GM12878 (cell line): ENCODE measurements around the gene MLLT3.

Source experiments
- BMI1 ChIP-seq: fragments of 450-650 bp; IDR thresholded peaks from 2 replicates; pipeline ENCODE4 v1.6.1; 2016; ENCODE audit warnings: mild to moderate bottlenecking, moderate library complexity, borderline replicate concordance
- BRCA1 ChIP-seq: IDR thresholded peaks from 2 replicates; pipeline ENCODE4 v1.6.1; 2011; ENCODE audit warnings: low read depth, low read length, improper control_type of control experiment
- CHD4 ChIP-seq: fragments of 200-600 bp; sonication (generic); IDR thresholded peaks from 2 replicates; pipeline ENCODE4 v1.6.1; 2016; ENCODE audit warnings: mild to moderate bottlenecking
- CTCF ChIP-seq, 3 experiments: IDR thresholded peaks in 2 of 3; conservative IDR thresholded peaks in 1 of 3; 2 replicates each; pipeline ENCODE4 v1.5.1; 2011; ENCODE audit warnings: low read depth in 3 of 3, low read length in 3 of 3, mild to moderate bottlenecking in 3 of 3, control low read depth in 2 of 3, moderate library complexity in 2 of 3, inconsistent platforms in 1 of 3, mixed read lengths in 1 of 3; ENCODE audit not compliant: control insufficient read depth in 2 of 3, insufficient read depth in 1 of 3; ENCODE audit errors: extremely low read depth in 1 of 3
- ESRRA ChIP-seq: IDR thresholded peaks from 2 replicates; pipeline ENCODE4 v1.6.1; 2012; ENCODE audit warnings: mild to moderate bottlenecking, low read length, improper control_type of control experiment
- ETV6 ChIP-seq, 2 experiments: fragments of 450-650 bp in 1 of 2; IDR thresholded peaks in 1 of 2; conservative IDR thresholded peaks in 1 of 2; 2 replicates each; pipeline ENCODE4 v1.6.1; 2014; ENCODE audit warnings: antibody characterized with exemption in 1 of 2, borderline replicate concordance in 1 of 2, low read depth in 1 of 2, mild to moderate bottlenecking in 1 of 2, moderate library complexity in 1 of 2
- POLR2A ChIP-seq: IDR thresholded peaks from 2 replicates; pipeline ENCODE4 v1.6.1; 2011; ENCODE audit warnings: low read depth, mild to moderate bottlenecking, low read length
- POLR2AphosphoS5 ChIP-seq: IDR thresholded peaks from 2 replicates; pipeline ENCODE4 v1.6.1; 2011; ENCODE audit warnings: mild to moderate bottlenecking, low read length, inconsistent platforms

- TF ChIP-seq ETV6 (conservative IDR thresholded peaks at IDR 0.05 in 1 of 2, IDR thresholded peaks at IDR 0.05 in 1 of 2; ENCODE audit: borderline replicate concordance in 1 of 2, low read depth in 1 of 2), result no peak
- TF ChIP-seq POLR2AphosphoS5, result no peak
- no peak for TF ChIP-seq CTCF (IDR thresholded peaks at IDR 0.05 in 2 of 3, conservative IDR thresholded peaks at IDR 0.05 in 1 of 3; ENCODE audit: control insufficient read depth in 2 of 3, extremely low read depth in 1 of 3, insufficient read depth in 1 of 3, low read depth in 3 of 3, low read length in 3 of 3)
- no peak for TF ChIP-seq ESRRA
- no peak for TF ChIP-seq BMI1
- no peak for TF ChIP-seq CHD4
- no peak for TF ChIP-seq BRCA1
- TF ChIP-seq POLR2A, result no peak
Measured at GRCh38 chr9:20550326-20550725, 72.0 kb downstream of the MLLT3 start.
